ENCODE results near the gene MUC22. TPM values are rescaled to one million over a fixed set of nuclear protein-coding genes. Genes with fewer than 3 reads are reported as not detected.
"Not testable (repeated sequence)": the region's sequence is repeated elsewhere in the genome, so short reads cannot be mapped to it uniquely, and the experiment has no call there.

Gene MUC22
- total and polyA plus RNA-seq, 2 donors = 0.02 to 0.05 TPM

DNA sequence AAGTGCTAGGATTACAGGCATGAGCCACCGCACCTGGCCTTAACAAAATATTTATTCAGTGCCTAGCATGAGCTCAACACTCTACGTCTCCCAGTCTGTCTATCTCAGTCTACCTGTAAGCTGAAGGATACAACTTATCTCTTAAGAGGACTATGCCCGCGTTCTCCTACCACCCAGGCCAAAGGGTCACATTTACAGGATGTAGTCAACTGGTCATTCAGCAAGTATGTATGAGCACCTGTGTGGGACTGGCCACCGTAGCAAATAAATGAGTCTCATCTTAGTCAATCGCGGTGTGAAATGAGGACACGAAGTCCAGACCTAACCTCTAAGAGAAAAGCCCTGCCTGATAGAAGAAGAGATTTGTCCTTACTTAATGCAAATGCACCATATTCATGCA, 49.9 kb downstream of the MUC22 start:
- DNase-seq (ENCODE audit: low read depth in 6 of 9, low spot score in 9 of 9) = no peak
- no peak overlapping the region for H3K27ac ChIP-seq (ENCODE audit: low read depth in 1 of 2, low read length in 1 of 2)
- peaks cover 4 to 9% of the 10 kb centered on the region in 2 donors for H3K27me3 ChIP-seq (ENCODE audit: control insufficient read depth in 2 of 2, insufficient read depth in 1 of 2, low read length in 1 of 2)
- no peaks in the 10 kb centered on the region for H3K4me1 ChIP-seq (ENCODE audit: control insufficient read depth in 2 of 2, insufficient read depth in 2 of 2, low read length in 2 of 2)
- H3K36me3 ChIP-seq (ENCODE audit: control insufficient read depth in 2 of 2, insufficient read depth in 2 of 2, low read length in 1 of 2) = no peaks in the 10 kb centered on the region
- H3K4me3 ChIP-seq (ENCODE audit: low read length in 2 of 2) = no peak overlapping the region
- H3K9me3 ChIP-seq (ENCODE audit: control insufficient read depth in 2 of 2, insufficient read depth in 1 of 2, low read length in 1 of 2) = no peaks in the 10 kb centered on the region
- WGBS = 98% methylated on average over 8 of the region's 8 CpGs

DNA sequence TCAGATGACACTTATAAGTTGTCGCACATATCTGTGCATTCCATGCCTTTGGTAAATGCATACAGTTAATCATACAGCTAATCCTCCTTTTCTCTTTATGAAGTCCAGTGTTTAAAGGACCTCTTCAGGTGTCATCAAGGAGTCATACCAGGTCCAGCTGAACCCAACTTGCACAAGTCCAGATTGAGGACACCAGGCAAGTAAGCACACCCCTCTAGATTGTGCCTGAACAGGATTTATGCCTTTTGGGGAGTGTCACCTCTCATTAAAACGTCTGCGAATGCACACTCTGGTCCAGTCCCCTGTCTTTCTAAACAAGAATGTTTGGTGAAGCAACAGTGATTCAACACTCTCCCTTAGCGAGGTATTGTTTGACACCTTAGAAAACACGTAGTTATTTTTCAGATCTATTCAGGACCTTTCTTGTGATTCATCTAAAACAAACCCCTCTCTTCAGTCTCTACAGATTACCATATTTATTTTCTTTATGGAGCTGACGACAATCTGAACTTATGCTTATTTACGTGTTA, 53.7 kb downstream of the MUC22 start:
- H3K27me3 ChIP-seq (ENCODE audit: control insufficient read depth in 2 of 2, insufficient read depth in 1 of 2, low read length in 1 of 2) = peaks cover 2 to 5% of the 10 kb centered on the region in 2 donors
- DNase-seq (ENCODE audit: low read depth in 6 of 9, low spot score in 9 of 9) = no peak
- H3K36me3 ChIP-seq (ENCODE audit: control insufficient read depth in 2 of 2, insufficient read depth in 2 of 2, low read length in 1 of 2) = no peaks in the 10 kb centered on the region
- 96% methylated on average over 7 of the region's 7 CpGs for WGBS
- no peak overlapping the region for H3K27ac ChIP-seq (ENCODE audit: low read depth in 1 of 2, low read length in 1 of 2)
- H3K4me3 ChIP-seq (ENCODE audit: low read length in 2 of 2) = no peak overlapping the region
- H3K4me1 ChIP-seq (ENCODE audit: control insufficient read depth in 2 of 2, insufficient read depth in 2 of 2, low read length in 2 of 2) = no peaks in the 10 kb centered on the region
- H3K9me3 ChIP-seq (ENCODE audit: control insufficient read depth in 2 of 2, insufficient read depth in 1 of 2, low read length in 1 of 2) = no peaks in the 10 kb centered on the region

GRCh38 chr6:31065556-31065955, 55.3 kb downstream of the MUC22 start:
- H3K27me3 ChIP-seq (ENCODE audit: control insufficient read depth in 2 of 2, insufficient read depth in 1 of 2, low read length in 1 of 2) = peaks cover 2 to 5% of the 10 kb centered on the region in 2 donors
- 89% methylated on average over 2 of the region's 2 CpGs for WGBS
- DNase-seq (ENCODE audit: low read depth in 6 of 9, low spot score in 9 of 9) = no peak
- no peak overlapping the region for H3K4me3 ChIP-seq (ENCODE audit: low read length in 2 of 2)
- no peaks in the 10 kb centered on the region for H3K36me3 ChIP-seq (ENCODE audit: control insufficient read depth in 2 of 2, insufficient read depth in 2 of 2, low read length in 1 of 2)
- H3K27ac ChIP-seq (ENCODE audit: low read depth in 1 of 2, low read length in 1 of 2) = no peak overlapping the region
- no peaks in the 10 kb centered on the region for H3K9me3 ChIP-seq (ENCODE audit: control insufficient read depth in 2 of 2, insufficient read depth in 1 of 2, low read length in 1 of 2)
- no peaks in the 10 kb centered on the region for H3K4me1 ChIP-seq (ENCODE audit: control insufficient read depth in 2 of 2, insufficient read depth in 2 of 2, low read length in 2 of 2)

GRCh38 chr6:31067028-31067427, 56.8 kb downstream of the MUC22 start:
- not testable (repeated sequence) for H3K4me3 ChIP-seq (ENCODE audit: low read length in 2 of 2); H3K27ac ChIP-seq (ENCODE audit: low read depth in 1 of 2, low read length in 1 of 2); H3K9me3 ChIP-seq (ENCODE audit: control insufficient read depth in 2 of 2, insufficient read depth in 1 of 2, low read length in 1 of 2); H3K36me3 ChIP-seq (ENCODE audit: control insufficient read depth in 2 of 2, insufficient read depth in 2 of 2, low read length in 1 of 2); H3K4me1 ChIP-seq (ENCODE audit: control insufficient read depth in 2 of 2, insufficient read depth in 2 of 2, low read length in 2 of 2); DNase-seq (ENCODE audit: low read depth in 6 of 9, low spot score in 9 of 9); H3K27me3 ChIP-seq (ENCODE audit: control insufficient read depth in 2 of 2, insufficient read depth in 1 of 2, low read length in 1 of 2)
- WGBS = 96% methylated on average over 28 of the region's 32 CpGs

DNA sequence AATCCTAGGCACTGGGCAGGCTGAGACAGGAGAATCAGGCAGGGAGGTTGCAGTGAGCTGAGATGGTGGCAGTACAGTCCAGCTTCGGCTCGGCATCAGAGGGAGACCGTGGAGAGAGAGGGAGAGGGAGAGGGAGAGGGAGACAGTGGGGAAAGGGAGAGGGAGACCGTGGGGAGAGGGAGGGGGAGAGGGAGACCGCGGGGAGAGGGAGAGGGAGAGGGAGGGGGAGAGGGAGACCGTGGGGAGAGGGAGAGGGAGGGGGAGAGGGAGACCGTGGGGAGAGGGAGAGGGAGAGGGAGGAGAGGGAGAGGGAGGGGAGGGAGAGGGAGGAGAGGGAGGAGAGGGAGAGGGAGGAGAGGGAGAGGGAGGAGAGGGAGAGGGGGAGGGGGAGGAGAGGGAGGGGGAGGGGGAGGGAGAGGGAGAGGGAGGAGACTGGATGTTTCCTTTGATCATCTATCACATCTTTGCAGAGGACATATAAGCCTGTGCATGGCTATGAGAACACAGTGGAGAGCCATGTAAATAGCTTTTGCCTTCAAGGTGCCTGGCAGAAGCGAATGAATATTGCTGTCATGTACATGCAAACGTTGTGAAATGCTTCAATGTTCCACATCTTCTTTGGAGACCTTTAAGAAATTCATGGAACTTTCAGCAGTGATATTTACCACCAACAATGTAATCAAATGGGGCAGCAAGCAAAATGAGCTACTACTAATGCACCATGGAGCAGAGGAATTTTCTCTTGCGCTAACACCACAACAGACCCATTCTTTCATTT, 57.8 kb downstream of the MUC22 start:
- H3K27ac ChIP-seq (ENCODE audit: low read depth in 1 of 2, low read length in 1 of 2); H3K36me3 ChIP-seq (ENCODE audit: control insufficient read depth in 2 of 2, insufficient read depth in 2 of 2, low read length in 1 of 2); H3K27me3 ChIP-seq (ENCODE audit: control insufficient read depth in 2 of 2, insufficient read depth in 1 of 2, low read length in 1 of 2); H3K4me1 ChIP-seq (ENCODE audit: control insufficient read depth in 2 of 2, insufficient read depth in 2 of 2, low read length in 2 of 2); DNase-seq (ENCODE audit: low read depth in 6 of 9, low spot score in 9 of 9); H3K9me3 ChIP-seq (ENCODE audit: control insufficient read depth in 2 of 2, insufficient read depth in 1 of 2, low read length in 1 of 2); H3K4me3 ChIP-seq (ENCODE audit: low read length in 2 of 2): not testable (repeated sequence)
- WGBS = 92% methylated on average over 7 of the region's 11 CpGs

- no peaks in the 10 kb centered on the region for H3K4me1 ChIP-seq (ENCODE audit: control insufficient read depth in 2 of 2, insufficient read depth in 2 of 2, low read length in 2 of 2)
- no peak overlapping the region for H3K27ac ChIP-seq (ENCODE audit: low read depth in 1 of 2, low read length in 1 of 2)
- H3K27me3 ChIP-seq (ENCODE audit: control insufficient read depth in 2 of 2, insufficient read depth in 1 of 2, low read length in 1 of 2) = no peaks in the 10 kb centered on the region
- H3K4me3 ChIP-seq (ENCODE audit: low read length in 2 of 2) = no peak overlapping the region
- H3K36me3 ChIP-seq (ENCODE audit: control insufficient read depth in 2 of 2, insufficient read depth in 2 of 2, low read length in 1 of 2) = no peaks in the 10 kb centered on the region
- 59% methylated on average over 13 of the region's 13 CpGs for WGBS
- peak in 8 of 9 donors; percentile 33 to 74 (median 49) for DNase-seq (ENCODE audit: low read depth in 6 of 9, low spot score in 9 of 9)
- no peaks in the 10 kb centered on the region for H3K9me3 ChIP-seq (ENCODE audit: control insufficient read depth in 2 of 2, insufficient read depth in 1 of 2, low read length in 1 of 2)
Measured at GRCh38 chr6:31068669-31069340, 58.5 kb downstream of the MUC22 start.

- no peak overlapping the region for H3K27ac ChIP-seq (ENCODE audit: low read depth in 1 of 2, low read length in 1 of 2)
- H3K36me3 ChIP-seq (ENCODE audit: control insufficient read depth in 2 of 2, insufficient read depth in 2 of 2, low read length in 1 of 2) = no peaks in the 10 kb centered on the region
- H3K4me3 ChIP-seq (ENCODE audit: low read length in 2 of 2) = no peak overlapping the region
- no peaks in the 10 kb centered on the region for H3K9me3 ChIP-seq (ENCODE audit: control insufficient read depth in 2 of 2, insufficient read depth in 1 of 2, low read length in 1 of 2)
- no peaks in the 10 kb centered on the region for H3K27me3 ChIP-seq (ENCODE audit: control insufficient read depth in 2 of 2, insufficient read depth in 1 of 2, low read length in 1 of 2)
- WGBS = 85% methylated on average over 6 of the region's 6 CpGs
- DNase-seq (ENCODE audit: low read depth in 6 of 9, low spot score in 9 of 9) = peak in 1 of 9 donors; percentile 35
- H3K4me1 ChIP-seq (ENCODE audit: control insufficient read depth in 2 of 2, insufficient read depth in 2 of 2, low read length in 2 of 2) = no peaks in the 10 kb centered on the region
Measured at GRCh38 chr6:31070711-31071197, 60.5 kb downstream of the MUC22 start.

DNA sequence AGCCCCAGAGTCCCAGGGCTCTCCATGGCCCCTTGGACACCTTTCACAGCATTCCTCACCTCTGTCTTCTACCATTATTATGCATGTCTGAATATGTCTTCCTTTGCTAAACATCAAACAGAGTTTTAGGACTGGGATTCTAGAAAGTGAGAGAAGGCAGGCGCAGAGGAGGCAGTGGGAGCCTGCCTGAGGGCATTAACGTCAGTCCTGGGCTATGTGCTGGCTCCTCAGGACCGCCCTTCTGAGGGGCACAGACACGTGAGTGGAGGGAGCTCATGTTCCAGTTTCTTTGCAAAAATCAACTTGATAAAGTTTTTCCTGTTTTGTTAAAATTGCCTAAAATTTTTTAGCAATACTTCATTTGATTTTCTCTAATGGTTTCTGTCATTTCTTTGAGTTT, 64.1 kb downstream of the MUC22 start:
- no peaks in the 10 kb centered on the region for H3K36me3 ChIP-seq (ENCODE audit: control insufficient read depth in 2 of 2, insufficient read depth in 2 of 2, low read length in 1 of 2)
- WGBS = 96% methylated on average over 4 of the region's 4 CpGs
- no peak for DNase-seq (ENCODE audit: low read depth in 6 of 9, low spot score in 9 of 9)
- no peaks in the 10 kb centered on the region for H3K27me3 ChIP-seq (ENCODE audit: control insufficient read depth in 2 of 2, insufficient read depth in 1 of 2, low read length in 1 of 2)
- no peak overlapping the region for H3K27ac ChIP-seq (ENCODE audit: low read depth in 1 of 2, low read length in 1 of 2)
- H3K4me3 ChIP-seq (ENCODE audit: low read length in 2 of 2) = no peak overlapping the region
- H3K9me3 ChIP-seq (ENCODE audit: control insufficient read depth in 2 of 2, insufficient read depth in 1 of 2, low read length in 1 of 2) = no peaks in the 10 kb centered on the region
- peaks cover 0 to under 1% of the 10 kb centered on the region in 2 donors for H3K4me1 ChIP-seq (ENCODE audit: control insufficient read depth in 2 of 2, insufficient read depth in 2 of 2, low read length in 2 of 2)

GRCh38 chr6:31075528-31075927, 65.3 kb downstream of the MUC22 start:
- no peak for DNase-seq (ENCODE audit: low read depth in 6 of 9, low spot score in 9 of 9)

More at GRCh38 chr6:31075528-31075927, 65.3 kb downstream of the MUC22 start:
- Histone ChIP-seq H3K27ac (ENCODE audit: low read depth in 1 of 2, low read length in 1 of 2) (no peak overlapping the region), H3K27me3 (ENCODE audit: control insufficient read depth in 2 of 2, insufficient read depth in 1 of 2, low read length in 1 of 2) (peaks cover 0 to 3% of the 10 kb centered on the region in 2 donors), H3K36me3 (ENCODE audit: control insufficient read depth in 2 of 2, insufficient read depth in 2 of 2, low read length in 1 of 2) (no peaks in the 10 kb centered on the region), H3K9me3 (ENCODE audit: control insufficient read depth in 2 of 2, insufficient read depth in 1 of 2, low read length in 1 of 2) (no peaks in the 10 kb centered on the region), H3K4me3 (ENCODE audit: low read length in 2 of 2) (no peak overlapping the region), H3K4me1 (ENCODE audit: control insufficient read depth in 2 of 2, insufficient read depth in 2 of 2, low read length in 2 of 2) (peaks cover 0 to 6% of the 10 kb centered on the region in 2 donors)
- WGBS = 98% methylated on average over 1 of the region's 1 CpG
